HepG2 (cell line): ENCODE measurements around the gene PSMG4.

Experiments
- PCBP2 ChIP-seq: fragments of 200-400 bp; formaldehyde crosslinking; optimal IDR thresholded peaks from 2 replicates; pipeline ENCODE3; 2018; ENCODE audit warnings: low read length, low read depth; ENCODE audit not compliant: poor library complexity, severe bottlenecking
- TF ChIP-seq, protein P1 (sequence below): sonication (generic); formaldehyde crosslinking; IDR thresholded peaks from 2 replicates; pipeline ENCODE4 v1.5.0; 2020; ENCODE audit warnings: missing genetic modification reagents
- TF ChIP-seq, protein P2 (sequence below): sonication (generic); formaldehyde crosslinking; IDR thresholded peaks from 2 replicates; pipeline ENCODE4 v1.5.0; 2020; ENCODE audit warnings: mild to moderate bottlenecking, missing genetic modification reagents, moderate library complexity

GRCh38 chr6:3297006-3297405 is 38.3 kb downstream of the PSMG4 start:
- no peak for TF ChIP-seq PCBP2
- TF ChIP-seq, protein P1, sequence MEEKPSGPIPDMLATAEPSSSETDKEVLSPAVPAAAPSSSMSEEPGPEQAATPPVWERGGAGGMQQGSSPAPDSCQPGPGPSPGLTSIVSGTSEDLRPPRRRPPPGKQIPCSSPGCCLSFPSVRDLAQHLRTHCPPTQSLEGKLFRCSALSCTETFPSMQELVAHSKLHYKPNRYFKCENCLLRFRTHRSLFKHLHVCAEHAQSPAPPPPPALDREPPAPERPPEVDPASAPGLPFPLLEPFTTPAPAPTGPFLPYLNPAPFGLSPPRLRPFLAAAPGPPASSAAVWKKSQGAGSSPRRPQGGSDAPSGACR (CRISPR knock-in tag): no peak
- TF ChIP-seq, protein P2, sequence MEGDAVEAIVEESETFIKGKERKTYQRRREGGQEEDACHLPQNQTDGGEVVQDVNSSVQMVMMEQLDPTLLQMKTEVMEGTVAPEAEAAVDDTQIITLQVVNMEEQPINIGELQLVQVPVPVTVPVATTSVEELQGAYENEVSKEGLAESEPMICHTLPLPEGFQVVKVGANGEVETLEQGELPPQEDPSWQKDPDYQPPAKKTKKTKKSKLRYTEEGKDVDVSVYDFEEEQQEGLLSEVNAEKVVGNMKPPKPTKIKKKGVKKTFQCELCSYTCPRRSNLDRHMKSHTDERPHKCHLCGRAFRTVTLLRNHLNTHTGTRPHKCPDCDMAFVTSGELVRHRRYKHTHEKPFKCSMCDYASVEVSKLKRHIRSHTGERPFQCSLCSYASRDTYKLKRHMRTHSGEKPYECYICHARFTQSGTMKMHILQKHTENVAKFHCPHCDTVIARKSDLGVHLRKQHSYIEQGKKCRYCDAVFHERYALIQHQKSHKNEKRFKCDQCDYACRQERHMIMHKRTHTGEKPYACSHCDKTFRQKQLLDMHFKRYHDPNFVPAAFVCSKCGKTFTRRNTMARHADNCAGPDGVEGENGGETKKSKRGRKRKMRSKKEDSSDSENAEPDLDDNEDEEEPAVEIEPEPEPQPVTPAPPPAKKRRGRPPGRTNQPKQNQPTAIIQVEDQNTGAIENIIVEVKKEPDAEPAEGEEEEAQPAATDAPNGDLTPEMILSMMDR (CRISPR knock-in tag): no peak
